Suprapubic skin (tissue), 4 donors: ENCODE results near the gene ADCYAP1.

Experiments
- CTCF ChIP-seq, 2 donors: fragments of 200-600 bp in 1 of 2; fragments of 450-650 bp in 1 of 2; sonication (generic) in 1 of 2; IDR thresholded peaks; one replicate each; pipeline ENCODE4 v1.5.1; 2016 to 2019; ENCODE audit warnings: antibody characterized with exemption in 2 of 2, mild to moderate bottlenecking in 1 of 2, moderate library complexity in 1 of 2
- POLR2A ChIP-seq, 2 donors: fragments of 450-650 bp; IDR thresholded peaks; one replicate each; pipeline ENCODE4 v1.6.1; 2017; ENCODE audit warnings: antibody characterized with exemption in 2 of 2, mild to moderate bottlenecking in 2 of 2, moderate library complexity in 2 of 2
- POLR2AphosphoS5 ChIP-seq, 3 donors: sonication (generic); formaldehyde crosslinking; IDR thresholded peaks; one replicate each; pipeline ENCODE4 v1.6.1; 2017; ENCODE audit warnings: antibody characterized with exemption in 3 of 3

GRCh38 chr18:905948-906415 is 1.3 kb downstream of the ADCYAP1 start:
- no peak for TF ChIP-seq CTCF (IDR thresholded peaks at IDR 0.05)
- TF ChIP-seq POLR2A (IDR thresholded peaks at IDR 0.05): no peak
- no peak for TF ChIP-seq POLR2AphosphoS5 (IDR thresholded peaks at IDR 0.05)
